Astrocyte of the cerebellum (primary cell): ENCODE results near the gene LRRC4.

Experiments
- DNase-seq: peaks from one replicate; pipeline ENCODE4 v3.0.0-alpha.2; 2011; ENCODE audit warnings: low read depth
- H3K4me3 ChIP-seq: 2 replicates; pipeline ENCODE4 v1.5.1; 2011; ENCODE audit warnings: mild to moderate bottlenecking, low read depth, low read length, moderate library complexity
- in situ Hi-C: cut with HindIII; loops from 2 replicates; pipeline ENCODE4 v1.10.0; 2017; ENCODE audit warnings: low sequenced_read_pairs
- TF ChIP-seq, protein P1 (sequence below): IDR thresholded peaks from 2 replicates; pipeline ENCODE4 v1.5.1; 2012; ENCODE audit warnings: low read length, low read depth, moderate library complexity, mild to moderate bottlenecking; ENCODE audit errors: missing control alignments

The LRRC4 gene

GRCh38 chr7:127998671-127999070, 32.6 kb downstream of the LRRC4 start:
- TF ChIP-seq, protein P1, sequence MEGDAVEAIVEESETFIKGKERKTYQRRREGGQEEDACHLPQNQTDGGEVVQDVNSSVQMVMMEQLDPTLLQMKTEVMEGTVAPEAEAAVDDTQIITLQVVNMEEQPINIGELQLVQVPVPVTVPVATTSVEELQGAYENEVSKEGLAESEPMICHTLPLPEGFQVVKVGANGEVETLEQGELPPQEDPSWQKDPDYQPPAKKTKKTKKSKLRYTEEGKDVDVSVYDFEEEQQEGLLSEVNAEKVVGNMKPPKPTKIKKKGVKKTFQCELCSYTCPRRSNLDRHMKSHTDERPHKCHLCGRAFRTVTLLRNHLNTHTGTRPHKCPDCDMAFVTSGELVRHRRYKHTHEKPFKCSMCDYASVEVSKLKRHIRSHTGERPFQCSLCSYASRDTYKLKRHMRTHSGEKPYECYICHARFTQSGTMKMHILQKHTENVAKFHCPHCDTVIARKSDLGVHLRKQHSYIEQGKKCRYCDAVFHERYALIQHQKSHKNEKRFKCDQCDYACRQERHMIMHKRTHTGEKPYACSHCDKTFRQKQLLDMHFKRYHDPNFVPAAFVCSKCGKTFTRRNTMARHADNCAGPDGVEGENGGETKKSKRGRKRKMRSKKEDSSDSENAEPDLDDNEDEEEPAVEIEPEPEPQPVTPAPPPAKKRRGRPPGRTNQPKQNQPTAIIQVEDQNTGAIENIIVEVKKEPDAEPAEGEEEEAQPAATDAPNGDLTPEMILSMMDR: no peak
- no peak for DNase-seq
- H3K4me3 ChIP-seq: no peak overlapping the region
- in situ Hi-C loops: no loop called here

DNA sequence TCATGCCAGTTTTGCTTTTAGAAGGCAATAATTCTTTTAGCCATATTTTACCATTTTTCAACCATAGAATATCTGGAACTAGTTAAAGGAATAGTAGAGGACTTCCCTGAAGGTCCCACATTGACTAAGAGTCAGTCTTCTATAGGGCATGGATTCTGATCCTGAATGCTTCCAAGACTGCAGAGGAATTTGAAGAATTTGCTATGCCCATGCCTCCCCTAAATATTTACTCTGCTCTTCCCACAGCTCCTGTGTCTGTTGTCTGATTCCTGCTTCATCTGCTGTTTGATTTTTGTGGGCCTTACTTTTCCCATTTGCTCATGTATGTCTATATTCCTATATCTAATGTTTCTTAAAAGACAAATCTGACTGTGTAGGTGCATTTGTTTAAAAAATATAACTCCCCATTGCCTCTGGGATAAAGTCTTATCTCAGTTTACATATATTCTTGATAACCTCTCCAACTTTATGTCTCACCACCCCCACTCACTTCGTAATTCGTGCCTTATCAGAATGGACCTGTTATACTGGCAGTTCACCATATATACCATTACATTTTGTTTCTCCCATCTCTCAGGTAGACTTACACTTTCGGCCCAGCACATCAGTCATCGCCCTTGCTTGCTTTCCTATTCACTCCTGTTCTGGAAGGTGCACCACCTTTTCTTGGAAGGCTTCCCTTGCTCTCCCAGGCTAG, 33.9 kb downstream of the LRRC4 start:
- TF ChIP-seq, protein P1: no peak
- no peak for DNase-seq
- in situ Hi-C loops: no loop called here
- H3K4me3 ChIP-seq: no peak overlapping the region

DNA sequence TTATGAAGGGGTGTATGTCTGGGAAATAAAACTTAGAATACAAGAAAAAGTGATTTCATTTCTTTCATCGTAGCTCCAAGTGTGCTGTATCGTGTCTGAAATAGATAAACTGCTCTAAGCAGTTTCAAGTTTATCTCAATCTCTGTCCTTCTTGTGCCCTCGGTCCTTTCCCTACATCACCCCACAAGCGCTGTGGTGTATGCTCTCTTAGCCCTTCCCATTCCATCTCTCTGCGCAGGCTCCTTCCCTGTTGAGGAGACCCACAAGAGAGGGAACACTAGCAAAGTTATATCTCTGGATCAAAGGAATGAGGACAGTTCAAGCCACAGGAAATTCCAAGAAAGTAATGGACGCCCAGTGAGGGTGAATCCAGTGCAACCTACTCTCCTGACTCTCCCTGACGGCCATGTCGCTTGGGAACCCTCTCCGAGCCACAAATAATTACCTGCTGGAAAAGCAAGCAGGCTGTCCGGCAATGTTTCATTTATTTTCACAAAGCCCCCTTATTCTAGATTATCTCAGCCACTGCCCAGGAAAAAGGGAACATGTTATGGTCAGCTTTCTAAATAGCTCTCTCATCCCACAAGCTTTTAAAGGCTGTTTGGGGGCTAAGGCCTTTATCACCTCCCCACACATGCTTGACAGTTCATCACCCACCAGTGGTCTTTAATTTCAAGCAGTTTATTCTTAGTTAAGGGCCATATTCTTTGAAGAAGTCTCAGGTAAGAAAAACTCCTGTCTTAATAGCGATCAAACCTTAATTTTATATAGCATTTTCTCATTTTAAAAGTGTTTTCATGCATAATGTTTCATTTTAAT, 34.8 kb downstream of the LRRC4 start:
- TF ChIP-seq, protein P1: no peak
- DNase-seq: no peak
- in situ Hi-C loops: no loop called here
- H3K4me3 ChIP-seq: no peak overlapping the region

DNA sequence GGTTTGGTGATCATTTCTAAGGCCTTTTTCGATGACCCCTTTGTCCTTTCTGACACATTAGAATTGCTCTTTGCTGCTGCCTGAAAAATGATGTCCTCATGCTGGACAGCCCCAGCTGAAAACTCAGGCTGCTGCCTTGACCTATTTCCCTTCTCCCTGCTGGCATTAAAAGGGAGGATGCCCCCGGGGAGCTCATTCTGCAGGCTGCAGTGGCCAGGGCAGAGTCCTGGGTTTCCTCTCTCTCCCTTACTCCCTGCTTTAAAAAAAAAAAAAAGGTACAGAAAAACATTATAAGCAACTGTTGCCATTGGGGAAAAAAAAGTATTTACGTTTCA, 35.4 kb downstream of the LRRC4 start:
- TF ChIP-seq, protein P1: no peak
- in situ Hi-C loops: no loop called here
- DNase-seq: no peak
- no peak overlapping the region for H3K4me3 ChIP-seq

- in situ Hi-C loops: no loop called here
- DNase-seq: peak; percentile 32
- TF ChIP-seq, protein P1: no peak
- no peak overlapping the region for H3K4me3 ChIP-seq
Measured at GRCh38 chr7:127995156-127995880, 35.9 kb downstream of the LRRC4 start.

DNA sequence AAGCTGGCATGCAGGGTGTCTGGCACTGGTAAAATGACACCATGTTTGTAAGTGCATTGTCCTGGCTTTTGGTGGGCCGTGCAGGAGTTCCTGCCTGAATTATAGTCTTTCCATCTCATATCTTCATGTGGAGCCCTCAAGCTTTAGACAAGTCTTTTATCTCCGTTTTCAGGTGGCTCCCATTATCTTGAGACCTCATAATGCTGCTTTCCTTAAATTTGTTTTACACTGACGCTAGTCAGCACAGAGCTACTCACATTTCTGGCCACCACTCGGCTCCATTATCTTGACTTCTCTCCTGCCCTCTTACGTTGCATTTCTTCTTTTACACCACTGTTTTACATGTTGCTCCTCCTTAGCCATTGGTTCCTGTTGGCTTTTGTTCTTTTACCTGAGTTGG, 37.2 kb downstream of the LRRC4 start:
- in situ Hi-C loops: no loop called here
- H3K4me3 ChIP-seq: no peak overlapping the region
- no peak for DNase-seq
- TF ChIP-seq, protein P1: no peak
